Fibroblast of skin of right quadriceps (primary cell): Measurements from ENCODE around the gene FMO2.

Source experiments
- DNase-seq: peaks from one replicate; pipeline ENCODE4 v3.0.0-alpha.2; 2013

The FMO2 gene, protein sequence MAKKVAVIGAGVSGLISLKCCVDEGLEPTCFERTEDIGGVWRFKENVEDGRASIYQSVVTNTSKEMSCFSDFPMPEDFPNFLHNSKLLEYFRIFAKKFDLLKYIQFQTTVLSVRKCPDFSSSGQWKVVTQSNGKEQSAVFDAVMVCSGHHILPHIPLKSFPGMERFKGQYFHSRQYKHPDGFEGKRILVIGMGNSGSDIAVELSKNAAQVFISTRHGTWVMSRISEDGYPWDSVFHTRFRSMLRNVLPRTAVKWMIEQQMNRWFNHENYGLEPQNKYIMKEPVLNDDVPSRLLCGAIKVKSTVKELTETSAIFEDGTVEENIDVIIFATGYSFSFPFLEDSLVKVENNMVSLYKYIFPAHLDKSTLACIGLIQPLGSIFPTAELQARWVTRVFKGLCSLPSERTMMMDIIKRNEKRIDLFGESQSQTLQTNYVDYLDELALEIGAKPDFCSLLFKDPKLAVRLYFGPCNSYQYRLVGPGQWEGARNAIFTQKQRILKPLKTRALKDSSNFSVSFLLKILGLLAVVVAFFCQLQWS

DNA sequence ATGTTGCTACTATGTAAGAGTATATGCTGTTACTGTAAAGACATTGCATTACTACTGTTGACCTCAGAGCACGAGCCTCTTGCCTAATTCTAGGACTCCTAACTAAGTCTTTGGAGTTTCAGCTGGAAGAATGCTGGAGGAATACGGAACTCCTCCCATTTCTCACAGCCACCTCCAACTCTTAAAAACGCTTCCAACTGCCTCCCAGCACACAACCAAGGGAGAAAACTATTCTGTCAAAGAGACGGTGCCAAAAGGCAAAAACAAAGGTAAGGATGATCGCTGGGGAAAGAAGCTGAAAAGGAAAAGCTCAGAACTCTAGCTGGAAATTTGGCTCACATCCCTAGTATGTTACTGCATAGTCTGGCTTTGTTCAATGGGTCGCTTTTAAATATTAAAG lies at the start of gene FMO2:
TSS of gene FMO2 (plus strand) at position 210 of the 400 bp plus-strand sequence. CDS start 414 bp downstream, outside the sequence.
- DNase-seq: no peak

DNA sequence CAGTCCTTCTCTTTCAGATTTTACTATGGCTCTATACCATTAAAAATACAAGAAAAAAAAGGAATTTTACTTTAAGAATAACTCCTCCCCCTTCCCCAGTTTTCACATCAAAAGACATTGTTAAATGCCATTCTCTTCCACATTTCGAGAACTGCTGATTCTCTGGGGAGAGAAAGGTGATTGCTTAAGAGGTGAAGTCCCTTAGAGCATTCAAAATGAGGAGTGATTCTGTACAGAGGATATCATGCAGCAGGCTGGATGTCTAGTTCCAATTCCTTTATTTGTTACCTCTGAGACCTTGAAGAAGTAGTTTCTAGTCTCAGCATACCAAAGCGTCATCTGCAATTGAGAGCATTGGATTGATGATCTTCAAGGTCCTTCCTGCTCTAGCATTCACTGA lies 47.5 kb upstream of the FMO2 start:
- DNase-seq: no peak

DNA sequence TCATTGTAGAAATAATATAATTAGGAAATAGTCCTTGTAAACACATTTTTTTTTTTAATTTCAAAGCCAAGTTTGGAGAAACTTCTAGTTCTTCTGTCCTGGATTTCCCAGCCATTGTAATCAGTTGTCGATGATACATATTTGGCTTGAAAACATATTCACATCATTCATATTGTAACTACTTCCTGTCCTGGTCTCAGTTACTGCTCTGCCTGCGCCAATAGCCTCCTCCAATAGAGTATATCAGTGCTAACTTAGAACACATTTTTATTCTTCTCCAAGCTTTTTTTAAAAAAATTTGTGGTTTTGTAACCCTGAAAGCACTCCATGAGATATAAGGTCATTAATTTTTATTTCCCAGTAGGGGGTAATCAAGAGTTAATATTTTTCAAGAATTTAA lies 46.1 kb upstream of the FMO2 start:
- DNase-seq: peak; percentile 30

DNA sequence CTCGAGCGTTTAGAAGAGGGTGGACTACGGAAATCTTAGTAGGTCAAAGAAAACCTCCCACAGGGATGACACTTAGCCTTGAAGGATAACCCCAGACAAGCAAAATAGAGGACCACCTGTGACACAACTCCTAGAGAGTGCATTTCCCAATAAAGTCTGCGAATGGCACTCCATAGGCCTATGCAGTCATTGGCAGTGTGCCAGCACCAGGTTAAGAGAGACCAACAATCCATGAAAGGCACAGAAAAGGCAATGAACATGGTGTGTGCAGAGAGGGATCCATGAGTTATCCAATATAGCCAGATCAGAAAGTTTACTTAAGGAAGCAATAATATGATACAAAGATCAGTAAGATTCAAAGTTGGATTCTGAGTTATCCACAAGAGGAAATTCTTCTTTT lies 45.2 kb upstream of the FMO2 start:
- no peak for DNase-seq

DNA sequence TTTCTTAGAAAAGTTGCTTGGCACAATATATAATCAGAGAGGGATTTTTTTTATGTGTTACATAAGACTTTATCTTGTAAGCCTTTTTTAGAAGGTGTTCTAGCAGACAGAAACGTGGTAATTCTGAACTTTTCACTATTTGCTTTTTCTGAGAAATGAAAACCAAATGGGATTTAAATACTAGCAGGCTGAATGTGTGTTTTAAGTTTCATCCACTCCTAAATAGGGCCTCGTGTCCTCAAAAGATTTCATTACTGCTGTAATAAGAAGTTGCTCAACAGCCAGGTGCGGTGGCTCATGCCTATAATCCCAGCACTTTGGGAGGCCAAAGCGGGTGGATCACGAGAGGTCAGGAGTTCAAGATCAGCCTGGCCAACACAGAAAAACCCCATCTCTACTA lies 44.7 kb upstream of the FMO2 start:
- DNase-seq: no peak

DNA sequence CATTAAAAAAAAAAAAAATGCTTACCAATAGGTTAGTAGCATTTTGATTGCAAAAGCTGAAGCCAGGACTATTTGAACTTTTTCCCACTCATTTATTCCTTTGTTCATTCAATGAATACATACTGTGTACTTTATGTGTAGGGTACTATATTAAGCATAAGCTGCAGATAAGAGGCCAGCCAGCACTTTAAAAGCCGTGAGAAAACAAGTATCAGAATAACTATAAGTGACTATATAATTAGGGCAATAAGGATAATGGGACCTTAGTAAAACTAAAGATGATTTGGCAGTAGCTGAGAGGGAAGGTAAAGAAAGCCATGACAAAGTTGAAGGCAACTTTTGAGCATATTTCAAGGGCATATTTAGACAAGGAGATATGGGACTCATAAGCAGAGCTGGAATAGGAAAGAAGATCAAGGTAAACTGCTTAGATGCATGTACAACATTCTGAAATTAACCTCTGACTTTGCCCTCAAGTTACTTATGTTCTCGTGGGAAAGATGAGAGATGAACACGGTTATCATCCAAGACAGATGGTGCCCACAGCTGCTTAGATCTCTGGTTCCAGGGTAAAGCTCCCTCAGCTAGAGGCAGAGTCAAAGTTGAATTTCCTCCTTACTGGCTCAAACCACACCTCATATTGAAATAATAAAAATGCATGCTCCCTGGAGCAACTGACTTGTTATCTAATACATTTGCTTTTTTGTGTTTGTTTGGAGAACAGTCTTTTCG lies 44.0 kb upstream of the FMO2 start:
- no peak for DNase-seq

DNA sequence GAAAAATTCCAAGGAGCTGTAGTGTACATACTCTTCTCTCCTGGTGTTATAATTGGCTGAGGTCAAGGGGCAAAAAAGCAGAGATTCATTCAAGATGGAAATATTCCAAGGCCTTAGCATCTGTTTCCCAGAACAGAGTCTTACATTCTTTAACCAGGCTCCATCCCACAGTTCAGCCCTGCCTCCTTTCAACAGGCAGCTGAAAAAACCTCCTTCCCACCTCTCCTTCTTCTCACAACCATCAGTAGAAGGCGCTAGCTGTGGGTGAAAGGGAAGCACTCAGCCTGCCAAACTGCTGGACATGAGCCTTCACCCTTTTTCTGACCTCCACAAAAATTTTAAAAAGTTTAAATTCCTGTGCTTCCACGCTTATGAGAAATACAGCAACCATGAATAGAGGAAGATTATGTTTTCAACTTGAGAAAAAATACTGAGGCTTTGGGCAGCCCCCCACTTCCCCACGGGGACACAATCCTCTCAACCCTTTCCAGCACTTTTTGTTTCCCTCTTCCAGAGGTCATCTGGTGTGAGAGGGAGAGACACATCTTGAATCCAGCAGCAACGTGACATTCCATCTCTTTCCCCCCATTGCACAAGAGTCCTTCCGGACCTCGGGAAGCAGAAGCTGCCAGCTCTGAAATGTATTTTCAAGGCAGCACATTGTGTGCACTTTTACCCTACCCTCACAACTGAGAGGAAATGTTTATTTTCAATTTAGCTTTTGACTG lies 43.2 kb upstream of the FMO2 start:
- DNase-seq: peak; percentile 96

DNA sequence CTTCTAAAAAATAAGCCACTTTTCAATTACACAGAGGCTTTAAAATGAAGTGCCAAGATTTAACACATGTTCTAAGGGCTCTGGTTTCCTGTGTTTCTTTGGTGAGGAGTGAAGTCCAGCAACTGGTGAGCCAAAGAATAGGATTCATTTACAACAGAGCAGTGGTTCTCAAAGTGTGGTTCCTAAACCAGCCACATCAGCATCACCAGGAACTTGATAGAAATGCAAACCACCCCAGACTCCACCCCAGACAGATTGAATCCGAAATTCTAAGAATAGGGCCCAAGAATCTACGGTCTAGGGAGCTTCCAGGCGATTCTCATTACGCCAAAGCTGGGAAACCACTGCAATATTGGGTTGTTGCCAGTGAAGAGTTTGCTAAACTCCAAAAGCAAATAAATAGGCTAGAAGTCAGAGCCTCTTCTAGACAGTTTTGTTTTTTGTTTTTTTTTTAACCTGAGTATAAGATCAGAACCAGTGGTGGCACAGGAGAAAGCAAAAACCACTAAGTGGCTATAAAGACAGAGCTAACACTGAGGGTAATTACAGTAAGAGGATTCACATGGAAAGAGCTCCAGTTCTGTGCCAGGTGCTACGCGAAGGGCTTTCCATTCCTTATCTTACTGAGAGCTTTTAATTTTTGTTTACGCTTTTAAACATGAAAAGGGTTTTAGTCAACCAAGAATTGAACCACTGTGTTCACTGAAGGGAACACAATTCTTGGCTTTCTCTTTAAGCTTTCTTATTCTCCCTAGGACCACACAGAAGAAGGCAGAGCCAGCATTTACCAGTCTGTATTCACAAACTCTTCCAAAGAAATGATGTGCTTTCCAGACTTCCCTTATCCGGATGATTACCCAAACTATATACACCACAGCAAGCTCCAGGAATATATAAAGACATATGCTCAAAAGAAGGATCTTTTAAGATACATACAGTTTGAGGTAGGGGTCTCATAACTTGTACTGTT lies 42.4 kb upstream of the FMO2 start:
- peak; percentile 79 for DNase-seq

DNA sequence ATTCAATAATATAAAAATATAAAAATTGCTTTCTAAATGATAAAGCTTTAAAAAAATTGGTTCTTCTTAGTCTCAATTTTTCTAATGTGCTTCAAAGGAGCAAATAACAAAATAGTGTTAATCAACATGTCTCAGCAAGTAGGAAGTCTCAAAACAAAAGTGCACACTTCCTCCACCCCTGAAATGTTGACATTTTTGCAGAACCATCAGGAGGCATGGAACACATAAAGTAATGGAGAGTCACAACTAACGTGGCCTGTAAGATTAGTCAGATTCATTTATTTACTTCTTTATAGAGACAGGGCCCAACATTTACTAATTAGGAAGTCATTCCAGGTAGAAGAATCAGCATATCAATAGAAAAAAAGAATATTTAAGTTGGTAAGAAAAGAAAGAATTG lies 34.9 kb upstream of the FMO2 start:
- no peak for DNase-seq

DNA sequence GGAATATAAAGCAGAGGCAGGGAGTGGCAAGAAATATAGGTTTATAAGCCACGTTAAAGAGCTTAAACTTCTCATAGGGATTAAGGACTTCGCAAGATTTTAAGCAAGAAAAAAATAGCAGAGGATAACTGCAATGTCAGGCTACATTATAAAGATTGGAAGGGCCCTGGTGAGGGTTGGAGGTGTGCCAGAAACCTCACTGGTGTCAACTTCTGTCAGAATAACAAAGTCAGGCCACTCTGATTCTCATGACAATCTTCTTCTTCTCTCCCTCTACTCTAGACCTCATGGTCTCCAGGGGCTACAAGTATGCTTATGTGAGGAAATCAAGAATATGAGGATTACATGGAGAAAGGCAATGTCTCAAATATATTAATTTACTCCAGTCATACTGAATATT lies 32.6 kb upstream of the FMO2 start:
- DNase-seq: no peak

DNA sequence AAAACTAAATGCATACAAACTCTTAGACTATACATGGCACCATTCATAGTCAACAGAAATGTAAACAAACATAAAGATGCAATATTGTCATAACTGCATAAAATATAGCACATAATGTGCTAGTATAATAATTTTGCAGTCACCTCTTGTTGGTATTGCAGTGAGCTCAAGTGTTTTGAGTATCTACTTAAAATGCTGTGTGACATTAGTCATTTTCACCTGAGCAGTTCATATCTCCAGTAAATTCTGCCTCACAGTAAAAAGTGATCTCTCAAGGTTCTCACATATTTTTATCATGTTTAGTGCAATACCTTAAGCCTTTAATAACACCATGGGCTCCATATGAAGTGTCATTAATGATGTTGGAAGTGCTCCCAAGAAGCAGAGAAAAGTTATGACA lies 29.6 kb upstream of the FMO2 start:
- no peak for DNase-seq

DNA sequence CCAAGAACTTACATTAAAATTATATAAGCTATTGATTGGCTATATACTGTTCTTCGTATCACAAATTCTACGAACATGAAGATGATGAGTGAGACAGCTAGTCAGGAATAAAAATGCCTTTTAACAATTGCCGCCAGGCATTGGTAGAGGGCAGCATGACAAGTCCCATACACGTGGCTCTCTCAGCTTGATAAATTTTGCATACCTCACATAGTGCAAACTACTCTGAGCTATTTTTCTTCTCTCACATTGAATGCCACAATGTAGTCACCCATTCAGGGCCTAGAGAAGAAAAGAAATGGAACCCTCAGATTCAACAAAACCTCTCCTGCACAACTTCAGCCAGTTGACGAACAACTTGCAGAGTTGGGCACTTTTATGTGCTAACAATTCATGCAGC lies 27.0 kb upstream of the FMO2 start:
- no peak for DNase-seq

DNA sequence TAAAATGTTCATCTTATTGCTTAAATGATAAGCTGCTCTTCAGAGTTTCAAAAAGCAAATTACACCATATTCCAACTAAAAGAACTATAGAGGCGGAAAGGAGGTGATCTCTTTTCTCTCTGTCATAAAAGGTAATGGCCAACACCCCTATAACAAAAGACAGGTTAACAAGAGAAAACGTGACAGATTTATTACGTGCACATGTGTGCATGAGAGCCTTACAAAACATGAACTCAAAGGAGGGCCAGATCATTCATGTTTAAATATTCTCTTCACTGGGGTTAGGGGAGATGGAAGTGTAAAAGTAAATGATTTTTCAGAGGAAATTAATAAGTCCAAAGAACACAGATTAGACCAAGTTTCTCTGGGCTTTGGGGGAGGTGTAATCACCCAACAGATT lies 26.5 kb upstream of the FMO2 start:
- no peak for DNase-seq

DNA sequence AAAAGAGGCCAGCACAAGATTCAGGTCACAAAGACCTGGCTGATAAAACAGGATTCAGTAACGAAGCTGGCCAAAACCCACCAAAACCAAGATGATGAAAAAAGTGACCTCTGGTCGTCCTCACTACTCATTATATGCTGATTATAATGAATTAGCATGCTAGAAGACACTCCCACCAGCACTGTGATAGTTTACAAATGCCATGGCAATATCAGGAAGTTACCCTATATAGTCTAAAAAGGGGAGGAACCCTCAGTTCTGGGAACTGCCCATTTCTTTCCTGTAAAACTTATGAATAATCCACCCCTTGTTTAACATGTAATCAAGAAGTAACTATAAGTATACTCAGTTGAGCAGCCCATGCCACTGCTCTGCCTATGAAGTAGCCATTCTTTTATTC lies 26.0 kb upstream of the FMO2 start:
- DNase-seq: no peak

DNA sequence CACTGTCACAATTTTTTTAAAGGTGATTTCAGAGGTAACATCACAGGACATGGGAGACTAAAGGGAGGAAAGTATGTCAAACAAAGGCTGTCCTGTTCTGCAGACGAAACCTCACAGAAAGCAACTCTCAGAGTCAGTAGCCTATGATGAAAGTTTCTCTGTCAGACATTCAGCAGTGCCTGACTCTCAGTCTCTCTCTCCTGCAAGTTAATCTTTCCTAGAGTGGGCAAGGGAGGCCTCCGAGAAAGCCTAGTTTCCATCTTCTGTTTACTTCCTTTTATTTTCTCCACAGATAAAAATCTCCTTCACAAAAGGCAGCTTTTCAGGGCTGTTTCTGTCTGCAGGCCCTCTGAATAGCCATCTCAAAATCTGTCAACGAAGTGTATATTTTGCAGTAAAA lies 24.9 kb upstream of the FMO2 start:
- DNase-seq: no peak

DNA sequence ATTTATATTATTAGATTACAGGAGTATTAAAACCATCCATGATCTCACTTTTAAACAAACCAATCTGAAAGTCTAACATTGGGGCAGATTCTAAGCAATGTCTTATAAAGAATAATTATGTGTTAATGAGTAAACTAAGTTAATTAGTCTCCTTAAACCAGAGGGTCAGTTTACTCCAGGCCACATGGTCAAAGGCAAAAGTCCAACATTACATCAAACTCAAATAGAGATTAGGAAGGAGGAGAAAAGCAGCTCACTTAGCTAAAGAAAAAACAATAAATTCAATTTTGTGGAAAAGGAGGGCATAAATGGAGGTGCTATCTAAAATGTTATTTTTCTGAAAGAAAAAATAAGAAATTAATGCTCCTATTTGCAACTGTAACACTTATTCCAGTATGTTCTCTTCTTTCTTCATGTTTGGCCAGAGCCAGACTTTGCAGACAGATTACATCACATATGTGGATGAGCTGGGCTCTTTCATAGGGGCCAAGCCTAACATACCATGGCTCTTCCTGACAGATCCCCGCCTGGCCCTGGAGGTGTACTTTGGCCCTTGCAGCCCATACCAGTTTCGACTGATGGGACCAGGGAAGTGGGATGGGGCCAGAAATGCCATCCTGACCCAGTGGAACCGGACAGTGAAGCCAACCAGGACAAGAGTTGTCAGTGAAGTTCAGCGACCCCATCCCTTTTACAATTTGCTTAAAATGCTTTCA lies 24.3 kb upstream of the FMO2 start:
- no peak for DNase-seq

DNA sequence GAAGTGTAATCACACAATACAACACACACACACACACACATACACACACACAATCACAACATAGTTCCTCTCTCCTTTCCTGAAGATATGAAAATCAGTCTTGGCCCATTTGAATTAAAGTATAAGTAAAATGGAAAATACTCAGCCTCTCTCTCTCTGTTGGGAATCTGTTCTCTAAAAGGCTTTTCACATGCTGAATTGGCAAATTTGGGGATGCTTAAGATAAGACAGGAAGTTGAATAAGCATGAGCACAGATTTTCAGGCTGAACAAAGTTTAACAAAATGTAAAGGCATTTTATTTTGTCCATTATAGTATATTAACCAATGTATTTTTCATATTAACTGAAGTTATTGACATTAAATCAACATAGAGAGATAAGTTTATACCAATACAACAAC lies 23.7 kb upstream of the FMO2 start:
- DNase-seq: no peak

DNA sequence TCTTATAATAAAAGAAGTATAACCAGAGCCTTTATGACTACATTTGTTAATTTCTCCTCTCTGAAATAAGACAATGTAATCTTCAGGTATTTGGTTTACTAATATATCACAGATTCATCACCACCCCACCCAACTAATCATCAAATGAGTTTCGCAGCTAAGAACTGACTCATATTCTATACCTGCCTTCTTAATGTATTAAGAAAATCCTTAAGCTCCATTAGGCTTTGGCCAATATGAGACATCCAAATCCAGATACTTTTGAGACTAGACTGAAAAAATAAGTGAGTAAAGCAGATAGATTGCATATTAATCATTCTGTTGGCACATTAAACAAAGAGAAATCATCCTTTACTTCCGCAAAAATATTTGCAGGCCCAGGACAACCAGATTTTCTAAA lies 18.7 kb upstream of the FMO2 start:
- no peak for DNase-seq

DNA sequence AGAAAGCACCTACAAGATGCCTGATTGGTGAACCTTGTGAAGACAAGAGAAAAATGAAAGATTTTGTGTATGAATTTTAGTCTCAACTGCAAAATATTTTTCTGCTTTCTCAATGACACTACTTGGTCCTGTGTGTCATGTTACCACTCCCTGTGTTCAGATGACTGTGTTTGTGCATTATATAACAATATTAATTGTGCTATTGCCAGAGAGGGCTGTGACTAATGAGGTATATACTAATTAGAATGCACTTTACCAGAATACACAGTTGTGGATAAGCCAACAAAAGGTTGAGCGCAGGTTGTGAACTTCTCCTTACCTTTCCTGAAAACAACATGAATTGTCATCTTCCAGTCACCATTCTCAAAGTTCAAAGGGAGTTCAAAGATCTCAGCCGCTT lies 17.3 kb upstream of the FMO2 start:
- DNase-seq: no peak

DNA sequence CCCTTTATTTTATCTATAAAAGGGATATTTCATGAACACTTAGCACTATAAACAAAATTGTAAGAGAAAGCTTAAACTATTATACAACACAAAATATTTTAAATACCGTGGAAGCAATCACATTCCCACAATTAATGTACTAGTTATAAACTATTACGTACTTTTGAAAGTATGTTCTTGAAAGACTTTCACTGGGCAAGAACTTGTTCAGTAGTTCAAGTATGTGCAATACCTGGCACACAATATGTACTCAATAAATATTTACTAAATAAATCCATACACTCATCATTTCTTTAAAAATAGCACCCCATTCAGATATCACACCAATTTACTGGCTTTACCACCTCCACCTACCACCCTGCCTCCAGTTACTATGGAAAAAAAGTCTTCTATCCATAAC lies 12.6 kb upstream of the FMO2 start:
- no peak for DNase-seq

DNA sequence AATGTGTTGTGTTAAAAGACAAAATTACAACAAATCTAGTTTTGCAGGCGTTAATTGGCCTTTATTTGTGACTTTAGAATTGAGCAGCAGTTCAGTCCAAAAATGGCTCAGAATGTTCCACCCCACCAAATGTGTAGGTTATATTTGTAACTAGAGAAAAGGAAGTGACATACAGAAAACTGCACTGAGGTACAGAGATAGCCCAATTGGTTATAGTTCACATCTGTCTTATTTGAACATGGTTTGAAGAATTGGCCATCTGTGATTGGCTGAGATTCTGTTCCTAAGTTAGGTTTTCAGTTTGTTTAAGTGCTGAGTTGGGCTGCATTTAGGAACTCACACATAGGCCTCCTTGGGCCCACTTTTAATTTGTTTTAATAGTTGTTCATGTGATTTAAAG lies 12.0 kb upstream of the FMO2 start:
- no peak for DNase-seq
